ENCODE data around the gene SUSD2.
"Not testable (repeated sequence)": the region's sequence is repeated elsewhere in the genome, so short reads cannot be mapped to it uniquely, and the experiment has no call there.

Gene SUSD2

GRCh38 chr22:24177045-24177444 lies 4.2 kb upstream of the SUSD2 start:
- DNase-seq (ENCODE audit: low spot score), result no peak

- no peak for DNase-seq (ENCODE audit: low spot score)
Measured at GRCh38 chr22:24177456-24177855, 3.8 kb upstream of the SUSD2 start.

GRCh38 chr22:24178021-24178431 lies 3.3 kb upstream of the SUSD2 start:
- DNase-seq (ENCODE audit: low spot score), result no peak

GRCh38 chr22:24178502-24179440 lies 2.5 kb upstream of the SUSD2 start:
- no peak for DNase-seq (ENCODE audit: low spot score)

- no peak for DNase-seq (ENCODE audit: low spot score)
Measured at GRCh38 chr22:24179478-24180210, 1.6 kb upstream of the SUSD2 start.

- no peak for DNase-seq (ENCODE audit: low spot score)
Measured at GRCh38 chr22:24180316-24181087, 785 bp upstream of the SUSD2 start.

- no peak for DNase-seq (ENCODE audit: low spot score)
Measured at GRCh38 chr22:24181996-24182899, 961 bp downstream of the SUSD2 start.

GRCh38 chr22:24182900-24183246 lies 1.6 kb downstream of the SUSD2 start:
- DNase-seq (ENCODE audit: low spot score), result not testable (repeated sequence)

- DNase-seq (ENCODE audit: low spot score), result no peak
Measured at GRCh38 chr22:24183321-24184031, 2.2 kb downstream of the SUSD2 start.

- no peak for DNase-seq (ENCODE audit: low spot score)
Measured at GRCh38 chr22:24184057-24184798, 2.9 kb downstream of the SUSD2 start.

GRCh38 chr22:24185001-24185500 lies 3.8 kb downstream of the SUSD2 start:
- no peak for DNase-seq (ENCODE audit: low spot score)

- no peak for DNase-seq (ENCODE audit: low spot score)
Measured at GRCh38 chr22:24185501-24186351, 4.4 kb downstream of the SUSD2 start.

- DNase-seq (ENCODE audit: low spot score), result no peak
Measured at GRCh38 chr22:24186352-24186740, 5.1 kb downstream of the SUSD2 start.

GRCh38 chr22:24186892-24187670 lies 5.8 kb downstream of the SUSD2 start:
- no peak for DNase-seq (ENCODE audit: low spot score)

GRCh38 chr22:24187731-24188644 lies 6.7 kb downstream of the SUSD2 start:
- DNase-seq (ENCODE audit: low spot score), result no peak

GRCh38 chr22:24188705-24189248 lies 7.5 kb downstream of the SUSD2 start:
- DNase-seq (ENCODE audit: low spot score), result no peak

Data from SW480 (cell line).